Right renal cortex interstitium (tissue), 3 donors: Measurements from ENCODE around the gene GRHL3. TPM values are rescaled to one million over a fixed set of nuclear protein-coding genes. Genes with fewer than 3 reads are reported as not detected.

ENCODE experiments used
- DNase-seq, 3 donors: peaks; one replicate each; pipeline ENCODE4 v3.0.0-alpha.2; 2013; ENCODE audit warnings: low read depth in 3 of 3, low spot score in 2 of 3
- polyA plus RNA-seq, 3 donors: library from polyadenylated mRNA; unstranded; fragments of 120-200 nt; gene quantifications; one replicate each; pipeline ENCODE4 v1.2.1, GENCODE V29; 2013; ENCODE audit not compliant: insufficient read length in 3 of 3

GRHL3 gene
- polyA plus RNA-seq, 3 donors: 0.98 to 5.6 (median 3.6) TPM

GRCh38 chr1:24340770-24341169 lies 21.6 kb downstream of the GRHL3 start:
- DNase-seq: no peak

DNA sequence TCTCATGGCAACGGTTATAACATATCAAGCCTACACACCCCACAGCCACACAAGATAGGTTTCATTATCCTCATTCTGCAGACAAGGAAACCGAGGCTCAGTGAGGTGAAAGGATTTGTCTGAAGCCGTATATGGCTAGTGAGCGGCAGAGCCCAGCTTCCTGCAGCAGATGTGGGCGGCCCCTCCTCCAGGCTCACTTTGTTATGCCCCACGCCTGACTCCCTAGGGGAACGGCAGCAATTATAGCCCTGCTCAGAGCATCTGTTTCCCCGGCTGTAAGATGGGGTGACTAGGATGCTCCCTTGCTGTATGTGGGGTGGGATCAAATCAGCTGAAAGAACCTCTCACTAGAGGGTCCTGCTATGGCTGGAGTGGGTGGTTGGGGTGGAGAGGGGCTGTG lies 22.1 kb downstream of the GRHL3 start:
- no peak for DNase-seq

DNA sequence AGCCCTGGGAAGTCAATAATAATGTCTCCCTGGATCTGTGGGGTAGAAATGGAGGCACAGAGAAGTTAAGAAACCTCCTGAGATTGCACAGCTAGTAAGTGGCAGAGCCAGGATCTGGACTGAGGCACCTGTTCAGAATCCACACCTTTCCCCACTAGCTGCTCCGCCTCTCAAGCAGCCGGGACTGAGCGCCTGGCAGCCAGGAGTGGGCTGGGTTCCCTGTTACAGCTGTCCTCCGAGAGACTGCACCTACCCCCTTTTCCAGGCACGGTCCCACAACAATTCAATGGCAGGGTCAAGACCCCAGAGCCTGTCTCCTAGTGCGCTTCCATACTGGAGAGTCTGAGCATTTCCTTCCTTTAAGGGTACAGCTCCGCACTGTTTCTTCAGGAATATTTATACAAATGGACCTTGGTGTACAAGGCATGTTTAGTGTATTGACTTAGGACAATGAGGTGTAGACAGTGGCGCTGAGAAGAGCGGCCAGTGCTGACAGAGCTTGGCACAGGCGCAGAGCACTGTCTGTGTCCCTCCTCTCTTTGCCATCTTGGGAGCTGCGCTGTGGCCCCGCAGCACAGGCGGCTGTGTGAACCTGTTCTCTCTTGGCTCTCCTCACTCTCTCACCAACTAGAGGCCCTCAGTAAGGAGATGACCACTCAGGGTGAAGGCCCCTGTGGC lies 24.4 kb downstream of the GRHL3 start:
- DNase-seq: no peak

DNA sequence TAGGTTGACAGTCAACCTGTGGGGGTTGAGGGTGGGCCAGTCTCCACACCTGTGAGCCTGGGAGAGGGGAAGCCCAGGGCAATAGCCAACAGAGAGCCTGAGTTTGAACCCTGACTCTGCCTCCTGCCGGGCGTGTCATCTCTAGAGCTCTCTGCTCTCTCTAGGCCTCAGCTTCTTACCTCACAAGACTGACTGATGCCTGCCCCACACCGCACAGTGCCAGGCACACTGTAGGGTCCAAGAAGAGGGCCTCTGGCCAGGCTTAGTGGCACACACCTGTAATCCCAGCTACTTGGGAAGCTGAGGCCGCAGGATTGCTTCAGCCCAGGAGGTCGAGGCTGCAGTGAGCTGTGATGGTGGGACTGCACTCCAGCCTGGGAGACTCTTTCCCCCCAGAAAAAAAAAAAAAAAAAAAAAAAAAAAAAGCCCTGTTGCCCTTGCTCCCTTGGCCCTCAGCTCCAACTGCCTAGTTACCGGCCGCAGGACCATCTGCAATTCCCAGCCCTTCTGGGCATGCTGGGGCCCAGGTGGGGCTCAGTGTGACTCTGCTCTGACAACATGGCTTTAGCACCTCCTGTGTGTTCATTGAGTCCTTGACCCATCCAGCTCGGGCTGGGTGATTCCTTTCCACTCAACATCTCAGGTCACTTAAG lies 25.1 kb downstream of the GRHL3 start:
- DNase-seq: no peak

DNA sequence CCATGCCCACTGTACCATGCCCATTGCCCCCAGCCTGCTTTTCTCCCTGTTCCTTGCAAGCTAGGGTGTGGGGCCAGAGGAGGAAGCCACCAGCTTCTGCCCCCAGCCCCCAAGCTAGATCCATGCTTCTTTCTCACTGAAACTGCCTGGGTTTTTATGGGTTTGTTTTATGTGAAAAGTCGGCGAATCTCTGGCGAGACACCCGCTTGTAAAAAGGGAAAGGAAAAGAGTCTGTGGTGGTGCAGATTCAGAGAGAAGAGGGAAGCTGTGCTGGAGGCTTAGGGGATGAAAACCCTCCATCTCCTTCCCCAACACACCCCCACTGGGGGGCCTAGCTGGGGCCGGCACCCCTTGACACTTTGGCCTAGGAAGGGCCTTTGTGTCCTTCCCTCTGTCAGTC lies 26.2 kb downstream of the GRHL3 start:
- DNase-seq: no peak

GRCh38 chr1:24347159-24347934 lies 28.2 kb downstream of the GRHL3 start:
- DNase-seq: no peak

GRCh38 chr1:24348196-24348595 lies 29.0 kb downstream of the GRHL3 start:
- no peak for DNase-seq

GRCh38 chr1:24349891-24350290 lies 30.7 kb downstream of the GRHL3 start:
- no peak for DNase-seq

DNA sequence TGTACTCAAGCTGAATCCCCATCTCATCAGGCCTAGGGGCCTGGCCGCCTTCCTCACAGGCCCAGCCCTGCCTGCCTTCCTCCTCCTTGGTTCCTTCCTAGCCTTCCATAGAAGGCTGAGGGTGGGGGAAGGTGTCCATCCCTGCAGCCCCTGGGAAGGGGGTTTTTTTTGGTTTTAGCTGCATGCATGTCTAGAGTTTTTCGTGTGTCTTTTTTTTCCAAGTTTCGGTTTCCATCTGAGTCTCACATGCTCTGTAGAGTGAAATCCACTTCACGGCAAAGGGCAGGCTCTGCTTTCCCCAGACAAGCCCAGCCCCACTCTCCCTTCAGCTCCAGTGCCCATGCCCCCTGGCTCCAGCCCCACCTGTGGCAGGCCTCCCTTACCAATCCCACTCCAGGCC lies 32.1 kb downstream of the GRHL3 start:
- DNase-seq: no peak

DNA sequence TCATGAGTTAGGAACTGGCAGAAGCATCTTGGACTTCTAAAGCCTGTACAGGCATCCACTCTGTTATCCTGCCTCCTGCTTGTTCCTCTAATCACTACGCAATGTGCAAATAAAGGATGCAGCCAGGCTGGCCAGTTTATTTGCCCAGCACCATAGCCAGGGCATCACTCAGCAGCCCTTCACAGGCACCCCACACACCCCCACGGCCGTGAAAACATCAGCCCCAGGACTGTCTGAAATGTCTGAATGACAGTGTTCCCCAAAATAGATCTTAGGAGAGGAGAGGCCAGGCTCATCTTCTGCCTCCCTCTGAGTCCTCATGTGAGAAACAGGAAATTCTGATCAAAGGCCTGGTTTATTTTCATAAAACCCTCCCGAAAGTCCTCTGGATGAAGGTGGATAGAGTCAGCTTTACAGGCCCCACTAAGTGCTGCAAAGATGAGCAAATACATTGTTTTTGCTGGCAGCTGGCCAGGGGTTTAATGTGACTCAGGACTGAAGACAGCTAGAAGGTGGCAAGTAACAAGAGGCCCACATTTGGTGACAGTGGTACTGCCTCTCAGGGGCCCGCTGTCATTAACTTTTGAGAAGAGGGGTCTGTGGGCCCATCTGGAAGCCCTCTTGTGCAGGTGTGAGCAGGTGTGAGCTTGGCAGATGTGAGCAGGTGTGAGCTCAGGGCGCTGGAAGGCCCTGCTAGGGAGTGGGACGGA lies 32.9 kb downstream of the GRHL3 start:
- DNase-seq: no peak

- DNase-seq: no peak
These were observed 34.2 kb downstream of the GRHL3 start for GRCh38 chr1:24353292-24353891.

DNA sequence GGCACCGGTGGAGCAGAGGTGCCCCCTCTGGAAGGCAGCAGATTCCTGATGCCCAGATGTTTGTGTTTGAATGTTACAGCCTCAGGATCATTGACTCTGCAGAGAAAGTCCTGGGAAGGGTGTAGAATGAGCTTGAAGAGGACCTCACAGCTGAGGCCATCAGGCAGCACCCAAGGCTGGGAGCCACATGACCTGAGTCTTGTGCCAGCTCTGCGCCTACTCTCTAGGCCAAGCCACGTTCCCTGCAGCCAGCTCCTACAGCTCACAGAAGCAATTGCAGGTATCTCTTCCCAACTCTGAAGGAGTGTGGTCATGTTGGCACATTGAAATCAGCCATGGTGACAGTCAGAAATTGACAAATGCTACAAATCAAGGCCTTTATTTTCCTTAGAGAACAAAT lies 36.3 kb downstream of the GRHL3 start:
- DNase-seq: no peak

DNA sequence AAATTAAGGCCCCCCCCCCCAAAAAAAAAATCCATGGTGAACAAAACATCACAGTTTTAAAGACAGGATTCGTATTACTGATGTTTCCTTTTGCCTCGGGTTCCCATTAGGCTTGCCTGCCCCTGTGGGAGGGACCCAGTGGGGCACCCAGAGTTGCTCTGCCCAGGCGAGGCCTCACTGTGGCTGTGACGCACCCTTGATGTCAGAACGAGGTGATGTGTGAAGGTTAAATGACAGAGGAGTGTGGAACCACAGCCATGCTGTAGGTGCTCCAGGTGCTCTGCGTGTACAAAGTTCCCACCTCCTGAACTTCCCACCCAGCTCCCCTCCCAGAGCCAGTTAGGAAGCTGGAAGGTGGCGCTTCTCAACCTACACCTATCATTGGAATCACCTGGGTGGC lies 37.9 kb downstream of the GRHL3 start:
- no peak for DNase-seq

- no peak for DNase-seq
These were observed 41.5 kb downstream of the GRHL3 start for GRCh38 chr1:24360681-24361080.

- no peak for DNase-seq
These were observed 42.7 kb downstream of the GRHL3 start for GRCh38 chr1:24361811-24362210.

GRCh38 chr1:24362396-24362795 lies 43.2 kb downstream of the GRHL3 start:
- no peak for DNase-seq

- no peak for DNase-seq
These were observed 43.9 kb downstream of the GRHL3 start for GRCh38 chr1:24362982-24363614.

GRCh38 chr1:24363994-24364393 lies 44.8 kb downstream of the GRHL3 start:
- no peak for DNase-seq

- DNase-seq: no peak
These were observed 45.4 kb downstream of the GRHL3 start for GRCh38 chr1:24364605-24364974.

DNA sequence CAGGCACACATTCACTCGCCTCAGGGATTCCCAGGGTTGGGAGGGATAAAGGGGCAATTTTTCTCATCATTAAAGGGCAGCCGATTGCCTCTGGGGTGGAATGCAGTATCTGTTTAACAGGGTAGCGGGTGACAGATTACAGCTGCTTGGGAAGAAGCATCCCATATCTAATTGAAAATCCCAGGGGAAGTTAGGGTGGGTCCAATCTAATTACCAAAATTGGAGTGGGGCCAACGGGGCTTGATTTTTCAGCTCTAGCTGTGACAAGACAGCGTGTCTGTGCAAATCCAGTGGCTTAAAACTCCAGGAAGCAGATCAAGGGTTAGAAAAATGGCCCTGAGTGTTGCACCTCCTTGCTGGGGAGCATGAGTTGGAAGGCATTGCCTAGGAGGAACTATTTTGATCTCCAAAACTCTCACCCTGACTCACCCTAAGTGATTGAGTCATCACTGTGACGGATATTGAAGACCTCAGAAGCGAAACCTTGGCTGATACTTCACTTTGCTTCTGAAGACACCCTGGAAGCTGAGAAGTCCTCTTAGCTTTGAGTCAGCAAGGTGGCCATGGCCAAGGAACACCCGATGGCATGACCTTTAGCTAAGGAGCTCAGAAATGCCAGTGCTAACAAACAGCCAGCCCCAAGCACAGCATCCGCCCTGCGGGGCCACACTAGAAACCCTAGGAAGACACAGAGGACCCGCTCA lies 46.0 kb downstream of the GRHL3 start:
- no peak for DNase-seq
